BLaER1 treated with 17β-estradiol and CSF1 and Interleukin-3, amounts not matched to agents 10 nM and 100 nM (cell line): ENCODE measurements around the gene KRTAP10-7.
"Not testable (repeated sequence)": the region's sequence is repeated elsewhere in the genome, so short reads cannot be mapped to it uniquely, and the experiment has no call there.

Experiments used
- H3K27ac ChIP-seq, 11 experiments: shearing (Covaris generic); formaldehyde crosslinking; 2 replicates each; pipeline ENCODE4 v1.8.1; 2022
- H3K27me3 ChIP-seq, 11 experiments: shearing (Covaris generic); formaldehyde crosslinking; 2 replicates each; pipeline ENCODE4 v1.8.1; 2022
- H3K36me3 ChIP-seq, 11 experiments: shearing (Covaris generic); formaldehyde crosslinking; 2 replicates each; pipeline ENCODE4 v1.8.1; 2022
- H3K4me1 ChIP-seq, 10 experiments: shearing (Covaris generic); formaldehyde crosslinking; 2 replicates each; pipeline ENCODE4 v1.8.1; 2022
- H3K4me2 ChIP-seq, 11 experiments: shearing (Covaris generic); formaldehyde crosslinking; 2 replicates each; pipeline ENCODE4 v1.8.1; 2022
- H3K4me3 ChIP-seq, 10 experiments: shearing (Covaris generic); formaldehyde crosslinking; 2 replicates each; pipeline ENCODE4 v1.8.1; 2022
- H3K9ac ChIP-seq, 11 experiments: shearing (Covaris generic); formaldehyde crosslinking; 2 replicates each; pipeline ENCODE4 v1.8.1; 2022
- H3K9me3 ChIP-seq, 11 experiments: shearing (Covaris generic); formaldehyde crosslinking; replicated peaks in 1 of 11; 2 replicates each; pipeline ENCODE4 v1.8.1; 2022
- H4K20me1 ChIP-seq, 11 experiments: shearing (Covaris generic); formaldehyde crosslinking; 2 replicates each; pipeline ENCODE4 v1.8.1; 2022
- Cebpa-rat ChIP-seq, 11 experiments: shearing (Covaris generic); IDR thresholded peaks; 2 replicates each; pipeline ENCODE4 v1.8.1; 2022

Gene KRTAP10-7

DNA sequence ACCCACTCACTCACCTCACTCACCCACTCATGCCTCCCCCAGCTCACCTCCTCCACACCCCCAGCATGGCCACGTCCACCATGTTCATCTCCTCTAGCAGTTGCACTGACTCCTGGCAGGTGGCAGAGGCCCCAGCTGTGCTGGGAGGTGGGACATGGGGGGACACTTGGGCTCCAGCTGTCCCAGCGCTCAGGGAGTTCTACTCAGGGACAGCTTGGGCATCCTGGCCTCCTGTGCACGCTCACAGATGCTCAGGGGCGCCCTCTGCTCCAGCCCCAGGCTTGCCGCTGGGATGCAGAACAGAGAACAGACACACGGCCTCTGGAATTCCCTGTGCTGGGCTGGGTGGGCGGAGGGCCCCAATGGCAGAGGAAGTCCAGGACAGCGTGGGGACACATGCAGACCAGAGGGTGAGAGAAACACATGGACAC is 16.7 kb downstream of the KRTAP10-7 start:
- no peak overlapping the region for H3K27ac ChIP-seq
- H3K36me3 ChIP-seq: no peaks in the 10 kb centered on the region
- H3K4me3 ChIP-seq: no peak overlapping the region
- peaks cover 0 to 5% (median 0%) of the 10 kb centered on the region in 11 experiments; a peak in 3 of 22 replicates for H3K27me3 ChIP-seq
- H3K9me3 ChIP-seq: peaks cover 8 to 27% (median 13%) of the 10 kb centered on the region in 11 experiments; a peak in 21 of 22 replicates
- TF ChIP-seq Cebpa-rat (IDR thresholded peaks at IDR 0.05): no peak
- peaks cover 34 to 54% (median 46%) of the 10 kb centered on the region in 10 experiments for H3K4me1 ChIP-seq
- no peaks in the 10 kb centered on the region for H4K20me1 ChIP-seq
- peak overlapping the region in 8 of 11 experiments; percentile 50 to 77 (median 72); a peak in 11 of 22 replicates for H3K4me2 ChIP-seq
- no peak overlapping the region for H3K9ac ChIP-seq

DNA sequence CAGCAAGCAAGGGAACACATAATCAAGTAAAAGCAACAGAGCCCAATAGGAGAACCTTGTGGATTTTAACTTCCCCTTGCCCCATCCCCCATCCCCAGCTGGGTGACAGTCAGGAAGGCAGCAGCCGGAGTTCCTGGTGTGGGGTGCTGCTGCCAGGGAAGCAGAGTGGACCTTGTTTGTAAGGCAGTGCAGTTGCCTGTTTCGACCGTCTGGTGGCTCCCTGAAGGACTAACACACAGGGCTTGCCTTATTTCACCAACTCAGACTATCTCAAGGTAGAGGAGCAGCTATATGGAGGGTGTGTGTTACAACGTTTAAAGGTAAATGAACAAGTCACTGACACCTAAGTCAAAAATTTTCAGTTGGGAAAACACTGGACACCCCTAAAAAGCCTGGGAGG is 18.1 kb downstream of the KRTAP10-7 start:
- H3K36me3 ChIP-seq: no peaks in the 10 kb centered on the region
- H3K27me3 ChIP-seq: peaks cover 0 to 5% (median 0%) of the 10 kb centered on the region in 11 experiments; a peak in 3 of 22 replicates
- peaks cover 15 to 36% (median 23%) of the 10 kb centered on the region in 11 experiments for H3K9me3 ChIP-seq
- H3K27ac ChIP-seq: peak overlapping the region in 5 of 11 experiments; percentile 18 to 44 (median 36); a peak in 5 of 22 replicates
- H3K4me3 ChIP-seq: no peak overlapping the region
- H4K20me1 ChIP-seq: no peaks in the 10 kb centered on the region
- TF ChIP-seq Cebpa-rat (IDR thresholded peaks at IDR 0.05): no peak
- no peak overlapping the region for H3K9ac ChIP-seq
- H3K4me2 ChIP-seq: peak overlapping the region; percentile 58 to 86 (median 72)
- H3K4me1 ChIP-seq: peaks cover 38 to 54% (median 49%) of the 10 kb centered on the region in 10 experiments

GRCh38 chr21:44618909-44619308 is 18.5 kb downstream of the KRTAP10-7 start:
- Histone ChIP-seq H3K9me3 (peaks cover 19 to 40% (median 27%) of the 10 kb centered on the region in 11 experiments), H3K4me3 (no peak overlapping the region), H3K4me1 (peaks cover 38 to 54% (median 49%) of the 10 kb centered on the region in 10 experiments), H3K4me2 (peak overlapping the region; percentile 58 to 86 (median 72)), H4K20me1 (no peaks in the 10 kb centered on the region), H3K27ac (peak overlapping the region in 3 of 11 experiments; percentile 1 to 18 (median 12); a peak in 2 of 22 replicates), H3K27me3 (peaks cover 0 to 5% (median 0%) of the 10 kb centered on the region in 11 experiments; a peak in 3 of 22 replicates), H3K36me3 (no peaks in the 10 kb centered on the region), H3K9ac (no peak overlapping the region)
- no peak for TF ChIP-seq Cebpa-rat (IDR thresholded peaks at IDR 0.05)

DNA sequence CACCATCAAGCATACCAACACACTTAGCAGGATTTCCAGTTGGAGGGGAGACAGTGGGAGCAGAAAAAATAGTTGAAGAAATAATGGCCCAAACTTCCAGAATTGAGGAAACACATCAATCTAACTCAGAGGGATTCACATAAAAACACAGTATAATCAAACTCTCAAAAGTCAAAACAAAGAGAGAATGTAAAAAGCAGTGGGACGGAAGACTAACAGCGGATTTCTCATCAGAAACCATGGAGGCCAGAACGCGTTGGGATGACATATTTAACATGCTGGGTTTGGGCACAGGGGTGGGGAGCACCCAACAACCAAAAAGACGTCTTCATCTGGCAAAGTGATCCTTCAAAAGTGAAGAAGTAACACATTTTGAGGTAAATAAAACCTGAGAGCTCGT is 19.5 kb downstream of the KRTAP10-7 start:
- H3K9me3 ChIP-seq: peaks cover 29 to 49% (median 37%) of the 10 kb centered on the region in 11 experiments
- H3K4me2 ChIP-seq: no peak overlapping the region
- TF ChIP-seq Cebpa-rat (IDR thresholded peaks at IDR 0.05): no peak
- peaks cover 0 to 5% (median 0%) of the 10 kb centered on the region in 11 experiments; a peak in 3 of 22 replicates for H3K27me3 ChIP-seq
- H3K27ac ChIP-seq: no peak overlapping the region
- peaks cover 36 to 48% (median 42%) of the 10 kb centered on the region in 10 experiments for H3K4me1 ChIP-seq
- H3K4me3 ChIP-seq: no peak overlapping the region
- no peak overlapping the region for H3K9ac ChIP-seq
- H4K20me1 ChIP-seq: no peaks in the 10 kb centered on the region
- H3K36me3 ChIP-seq: no peaks in the 10 kb centered on the region

DNA sequence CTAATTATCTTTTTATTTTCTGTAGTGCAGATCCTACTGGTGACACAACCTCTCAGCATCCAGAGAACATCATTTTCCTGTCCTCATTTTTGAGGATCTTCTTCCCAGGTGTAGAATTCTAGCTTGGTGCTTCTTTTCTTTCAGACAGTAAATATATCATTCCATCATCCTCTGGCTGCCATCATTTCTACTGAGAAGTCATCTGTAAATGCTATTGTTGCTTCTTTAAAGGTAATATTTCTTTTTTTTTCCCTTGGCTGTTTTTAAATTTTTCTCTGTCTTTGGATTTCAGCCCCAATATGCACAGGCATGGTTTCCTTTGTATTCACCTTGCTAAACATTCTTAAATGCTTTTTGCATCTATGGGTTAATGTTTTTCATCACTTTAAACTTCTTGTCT is 23.2 kb downstream of the KRTAP10-7 start:
- H3K4me1 ChIP-seq: peaks cover 7 to 22% (median 13%) of the 10 kb centered on the region in 10 experiments
- H3K9ac ChIP-seq: no peak overlapping the region
- H4K20me1 ChIP-seq: no peaks in the 10 kb centered on the region
- H3K9me3 ChIP-seq: peaks cover 40 to 58% (median 46%) of the 10 kb centered on the region in 11 experiments
- no peaks in the 10 kb centered on the region for H3K27me3 ChIP-seq
- TF ChIP-seq Cebpa-rat (IDR thresholded peaks at IDR 0.05): no peak
- no peak overlapping the region for H3K4me2 ChIP-seq
- H3K36me3 ChIP-seq: no peaks in the 10 kb centered on the region
- H3K27ac ChIP-seq: no peak overlapping the region
- no peak overlapping the region for H3K4me3 ChIP-seq

DNA sequence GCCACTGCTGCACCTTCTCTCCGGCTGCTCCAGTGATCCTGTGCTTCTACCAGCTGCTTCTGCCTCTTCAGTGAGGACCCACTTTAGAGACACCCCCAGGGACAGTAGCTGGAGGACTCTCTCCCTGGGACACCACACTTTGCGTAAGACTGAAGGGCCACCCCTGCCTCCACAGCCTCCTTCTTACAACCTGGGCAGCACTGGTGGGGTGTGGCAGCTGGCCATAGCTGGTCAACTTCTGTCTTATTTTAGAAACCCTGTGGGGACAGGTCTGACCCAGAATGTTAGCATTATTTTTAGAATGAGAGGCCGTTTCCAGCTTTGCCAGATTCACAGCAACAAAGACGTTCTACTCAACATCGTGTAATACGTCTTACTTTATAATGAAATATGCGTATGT is 25.4 kb downstream of the KRTAP10-7 start:
- Histone ChIP-seq H3K27ac (no peak overlapping the region), H3K9ac (no peak overlapping the region), H3K4me2 (no peak overlapping the region), H3K9me3 (peaks cover 45 to 68% (median 52%) of the 10 kb centered on the region in 11 experiments), H4K20me1 (no peaks in the 10 kb centered on the region), H3K4me1 (peaks cover 6 to 24% (median 14%) of the 10 kb centered on the region in 10 experiments; a peak in 18 of 20 replicates), H3K36me3 (no peaks in the 10 kb centered on the region), H3K4me3 (no peak overlapping the region), H3K27me3 (no peaks in the 10 kb centered on the region)
- no peak for TF ChIP-seq Cebpa-rat (IDR thresholded peaks at IDR 0.05)

DNA sequence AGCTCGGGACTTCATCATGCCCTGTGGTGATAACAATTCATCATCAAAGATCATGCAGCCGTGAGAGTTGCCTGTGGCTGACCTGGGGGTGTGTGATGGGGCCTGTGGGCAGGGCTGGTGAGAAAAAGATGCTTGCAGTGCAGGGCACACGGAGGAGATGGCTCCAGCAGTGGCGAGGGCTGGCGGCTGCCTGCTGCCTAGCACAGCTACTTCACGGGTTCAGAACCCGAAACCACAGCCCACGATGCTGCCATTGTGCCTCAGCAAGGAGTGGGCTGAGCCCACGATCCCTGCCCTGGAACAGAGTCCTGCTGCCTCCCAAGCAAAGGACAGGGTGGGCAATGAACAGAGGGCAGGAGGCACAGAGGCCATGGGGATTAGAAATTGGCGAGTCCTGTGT is 25.9 kb downstream of the KRTAP10-7 start:
- Histone ChIP-seq H3K27me3 (no peaks in the 10 kb centered on the region), H3K4me2 (peak overlapping the region in 1 of 11 experiments; percentile 18; a peak in 1 of 22 replicates), H3K9ac (no peak overlapping the region), H3K4me3 (no peak overlapping the region), H3K4me1 (peaks cover 6 to 24% (median 14%) of the 10 kb centered on the region in 10 experiments; a peak in 18 of 20 replicates), H4K20me1 (no peaks in the 10 kb centered on the region), H3K36me3 (no peaks in the 10 kb centered on the region), H3K9me3 (peaks cover 50 to 72% (median 57%) of the 10 kb centered on the region in 11 experiments), H3K27ac (no peak overlapping the region)
- TF ChIP-seq Cebpa-rat (IDR thresholded peaks at IDR 0.05): no peak

DNA sequence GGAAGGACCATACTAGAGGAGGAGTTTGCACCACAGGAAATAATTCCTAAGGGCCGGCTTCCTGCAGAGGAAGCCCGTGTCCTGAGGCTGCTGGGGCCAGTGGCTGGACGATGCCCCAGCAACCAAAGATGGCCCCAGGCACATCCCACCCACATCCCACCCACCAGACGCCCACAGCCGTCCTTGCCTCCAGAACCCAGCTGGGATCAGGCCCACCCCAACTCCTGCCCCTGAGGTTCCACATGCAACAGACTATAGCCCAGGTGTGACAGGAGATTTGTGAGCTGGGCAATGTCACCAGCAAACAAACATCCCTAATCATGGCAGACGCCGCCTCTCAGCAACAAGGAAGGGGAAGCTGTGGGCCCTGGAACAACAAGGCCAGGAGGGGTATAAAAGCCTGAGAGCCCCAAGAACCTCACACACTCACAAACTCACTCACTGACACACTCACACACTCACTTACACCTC is 26.3 kb downstream of the KRTAP10-7 start, which contains the start of gene KRTAP10-9:
KRTAP10-9 (plus strand) TSS at position 421 of the 471 bp plus-strand sequence. CDS start 79 bp downstream, outside the sequence.
- no peaks in the 10 kb centered on the region for H3K36me3 ChIP-seq
- no peak for TF ChIP-seq Cebpa-rat (IDR thresholded peaks at IDR 0.05)
- H4K20me1 ChIP-seq: no peaks in the 10 kb centered on the region
- H3K4me2 ChIP-seq: peak within 1 kb of the TSS in 2 of 11 experiments; percentile 15 to 18; a peak in 1 of 22 replicates
- peaks cover 6 to 24% (median 14%) of the 10 kb centered on the region in 10 experiments; a peak in 18 of 20 replicates for H3K4me1 ChIP-seq
- H3K27me3 ChIP-seq: no peaks in the 10 kb centered on the region
- H3K9me3 ChIP-seq: peaks cover 55 to 73% (median 61%) of the 10 kb centered on the region in 11 experiments
- no peak within 1 kb of the TSS for H3K9ac ChIP-seq
- H3K27ac ChIP-seq: no peak within 1 kb of the TSS
- no peak within 1 kb of the TSS for H3K4me3 ChIP-seq

- not testable (repeated sequence) for H4K20me1 ChIP-seq, H3K27me3 ChIP-seq, H3K4me2 ChIP-seq, H3K36me3 ChIP-seq, H3K9ac ChIP-seq, H3K27ac ChIP-seq, H3K4me3 ChIP-seq
- Histone ChIP-seq H3K9me3 (peaks cover 61 to 75% (median 66%) of the 10 kb centered on the region in 11 experiments), H3K4me1 (peaks cover 2 to 23% (median 14%) of the 10 kb centered on the region in 10 experiments; a peak in 18 of 20 replicates)
These were observed 26.9 kb downstream of the KRTAP10-7 start for GRCh38 chr21:44627181-44627822.

- Histone ChIP-seq H3K9me3 (peaks cover 63 to 74% (median 66%) of the 10 kb centered on the region in 11 experiments), H3K4me2 (0 out of 22 replicates have a peak overlapping the region, but pooled peaks of 1 of the 11 experiments have one; percentile 15), H3K4me1 (peaks cover 0 to 21% (median 13%) of the 10 kb centered on the region in 10 experiments; a peak in 18 of 20 replicates)
- H3K4me3 ChIP-seq, H3K36me3 ChIP-seq, H4K20me1 ChIP-seq, H3K9ac ChIP-seq, H3K27ac ChIP-seq, H3K27me3 ChIP-seq: not testable (repeated sequence)
These were observed 27.4 kb downstream of the KRTAP10-7 start for GRCh38 chr21:44627831-44628233.
